Activated CD4-positive, alpha-beta T cell treated with anti-CD3 and anti-CD28 coated beads, Interleukin-2, Interleukin-4, amounts not matched to agents 100 ng/mL and 50 ng/mL, durations not matched to agents 16 hours and 8 hours (primary cell): ENCODE measurements around the gene RNASE7.

ENCODE experiments used
- DNase-seq: peaks from one replicate; pipeline ENCODE4 v3.0.0-alpha.2; 2020; ENCODE audit warnings: low spot score

Gene RNASE7

DNA sequence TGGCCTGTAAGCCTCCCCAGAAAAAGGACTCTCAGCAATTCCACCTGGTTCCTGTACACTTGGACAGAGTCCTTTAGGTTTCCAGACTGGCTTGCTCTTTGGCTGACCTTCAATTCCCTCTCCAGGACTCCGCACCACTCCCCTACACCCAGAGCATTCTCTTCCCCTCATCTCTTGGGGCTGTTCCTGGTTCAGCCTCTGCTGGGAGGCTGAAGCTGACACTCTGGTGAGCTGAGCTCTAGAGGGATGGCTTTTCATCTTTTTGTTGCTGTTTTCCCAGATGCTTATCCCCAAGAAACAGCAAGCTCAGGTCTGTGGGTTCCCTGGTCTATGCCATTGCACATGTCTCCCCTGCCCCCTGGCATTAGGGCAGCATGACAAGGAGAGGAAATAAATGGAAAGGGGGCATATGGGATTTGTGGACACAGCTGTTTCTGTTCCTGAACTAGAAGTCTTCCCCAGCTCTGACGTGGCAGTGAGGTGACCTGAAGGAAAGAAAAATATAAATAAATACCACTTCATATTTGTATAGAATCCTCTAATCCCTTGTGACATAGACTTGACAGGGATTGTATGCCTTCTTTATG is 1.3 kb downstream of the RNASE7 start:
- DNase-seq = no peak

DNA sequence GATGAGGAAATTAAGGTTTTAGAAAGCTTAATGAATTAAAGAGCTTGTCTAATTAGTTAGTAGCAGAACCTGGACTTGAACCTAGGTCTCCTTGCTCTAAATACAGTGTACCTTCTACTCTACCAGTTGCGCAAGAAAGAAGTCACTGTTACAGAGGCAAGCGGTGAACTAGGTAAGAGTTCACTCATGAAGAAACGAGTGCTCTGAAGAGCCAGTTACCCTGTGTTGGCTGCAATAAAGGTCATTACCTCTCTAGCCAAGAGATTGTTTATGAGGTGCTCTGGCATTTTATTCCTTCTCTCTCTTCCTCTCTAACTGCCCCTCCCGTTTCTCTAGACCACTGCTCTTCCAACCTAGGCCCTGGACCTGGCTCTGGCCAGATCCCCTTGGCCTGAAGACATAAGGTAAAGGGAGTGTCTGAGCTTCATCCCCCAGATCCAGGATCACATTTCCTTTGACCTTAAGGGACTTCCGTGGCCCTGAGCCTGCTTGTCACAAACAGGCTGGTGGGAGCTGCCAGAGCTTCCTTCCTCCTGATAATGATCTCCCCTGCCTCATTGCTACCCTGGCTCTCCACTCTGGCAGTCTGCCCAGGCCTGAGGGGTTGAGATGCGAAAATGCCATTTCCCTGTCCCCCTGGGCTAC is 1.9 kb downstream of the RNASE7 start:
- DNase-seq = no peak

DNA sequence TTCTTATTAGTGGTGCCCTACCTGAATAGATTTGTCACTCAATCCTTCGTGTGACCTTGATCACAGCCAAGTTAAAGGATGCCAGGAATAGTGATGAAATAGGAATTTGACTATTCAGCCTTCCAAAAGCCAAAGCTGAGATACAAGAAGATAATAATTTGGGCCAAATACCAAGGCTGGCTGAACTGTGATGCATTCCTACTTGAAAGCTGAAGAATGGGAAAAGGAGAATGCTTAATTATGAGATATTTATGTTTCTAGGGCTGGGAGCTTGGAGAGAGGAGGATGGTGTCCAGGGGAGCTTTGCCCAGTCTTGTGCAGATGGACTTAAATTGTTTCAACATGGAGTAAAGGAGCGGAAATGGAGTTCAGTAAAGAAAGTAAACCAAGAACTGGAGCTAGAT is 5.2 kb downstream of the RNASE7 start:
- DNase-seq = no peak

DNA sequence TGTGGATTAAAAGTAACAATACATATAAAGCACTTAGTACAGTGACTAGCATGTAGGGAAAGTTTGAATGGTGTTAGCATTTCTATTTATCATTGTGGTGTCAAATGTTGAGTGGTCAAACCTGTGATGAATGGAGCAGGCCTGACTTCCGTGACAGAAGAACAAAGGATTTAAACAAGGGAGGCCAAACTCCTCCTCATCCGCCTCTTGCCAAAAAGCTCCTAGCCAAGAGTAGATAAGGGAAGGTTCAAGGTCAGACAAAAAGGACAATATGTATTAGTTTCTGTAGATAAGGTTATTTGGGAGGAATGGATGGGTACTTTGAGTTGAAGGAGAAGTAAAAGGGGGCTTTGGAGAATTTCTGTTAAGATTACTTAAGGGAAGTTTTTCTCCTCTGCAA is 6.5 kb downstream of the RNASE7 start:
- no peak for DNase-seq

DNA sequence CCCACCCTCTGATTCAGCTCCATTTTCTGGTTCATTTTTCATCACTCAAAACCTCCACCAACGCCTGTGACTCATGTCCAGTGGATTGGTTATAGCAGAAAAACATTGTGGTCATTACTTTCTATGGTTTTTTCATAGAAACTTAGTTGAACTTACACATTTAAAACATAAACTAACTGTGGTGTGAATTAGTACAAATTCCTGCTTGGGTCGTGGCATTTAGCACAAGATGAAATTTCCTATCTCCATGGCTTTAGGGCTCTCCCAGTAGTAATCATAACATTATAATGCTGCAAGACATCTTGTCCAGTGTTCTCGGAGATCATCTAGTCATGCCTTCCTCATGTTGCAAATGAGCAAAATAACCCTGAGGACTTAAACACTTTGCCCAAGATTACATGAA is 7.1 kb downstream of the RNASE7 start:
- DNase-seq = no peak

DNA sequence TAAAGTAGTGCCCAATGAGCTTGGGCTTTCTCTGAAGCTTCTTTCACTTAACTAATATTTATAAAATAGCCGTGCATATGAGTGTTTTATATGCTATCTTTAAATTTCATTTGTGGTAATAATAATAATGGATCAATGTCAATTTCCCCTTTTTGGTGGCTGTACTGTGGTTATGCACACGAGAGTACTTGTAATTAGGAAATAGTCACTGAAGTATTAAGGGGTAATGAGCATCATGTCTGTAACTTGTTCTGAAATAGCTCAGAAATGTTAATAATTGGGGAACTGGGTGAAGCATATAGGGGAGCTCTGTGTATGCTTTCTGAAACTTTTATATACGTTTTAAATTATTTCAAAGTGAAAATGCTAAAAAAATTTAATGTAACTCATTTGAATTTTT is 8.4 kb downstream of the RNASE7 start:
- DNase-seq = no peak

DNA sequence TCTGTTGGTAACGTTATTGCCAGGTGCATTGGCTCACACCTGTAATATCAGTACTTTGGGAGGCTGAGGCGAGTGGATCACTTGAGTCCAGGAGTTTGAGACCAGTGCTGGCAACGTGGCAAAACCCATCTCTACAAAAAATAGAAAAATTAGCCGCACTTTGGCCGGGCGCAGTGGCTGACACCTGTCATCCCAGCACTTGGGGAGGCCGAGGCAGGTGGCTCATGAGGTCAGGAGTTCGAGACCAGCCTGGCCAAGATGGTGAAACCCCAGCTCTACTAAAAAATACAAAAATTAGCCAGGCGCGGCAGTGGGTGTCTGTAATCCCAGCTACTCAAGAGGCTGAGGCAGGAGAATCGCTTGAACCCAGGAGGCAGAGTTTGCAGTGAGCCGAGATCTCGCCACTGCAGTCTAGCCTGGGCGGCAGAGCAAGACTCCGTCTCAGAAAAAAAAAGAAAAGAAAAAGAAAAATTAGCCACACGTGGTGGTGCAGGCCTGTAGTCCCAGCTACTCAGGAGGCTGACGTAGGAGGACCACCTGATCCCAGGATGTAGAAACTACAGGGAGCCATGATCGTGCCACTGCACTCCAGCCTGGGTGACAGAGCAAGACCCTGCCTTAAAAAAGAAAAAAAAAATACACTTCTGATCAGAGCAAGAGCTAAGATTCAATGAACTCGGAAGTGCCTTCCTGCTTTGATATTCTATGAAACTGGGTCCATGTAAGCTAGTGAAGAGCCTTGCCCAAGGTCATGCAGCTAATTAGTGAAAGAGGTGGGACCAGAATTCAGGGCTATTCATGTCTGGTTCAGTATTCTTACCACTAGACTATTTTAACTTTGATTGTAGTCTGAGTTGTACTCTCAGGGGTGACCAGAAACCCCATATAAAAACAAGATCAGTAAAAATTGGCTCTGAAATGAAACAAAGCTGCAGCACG is 11.3 kb downstream of the RNASE7 start:
- DNase-seq = no peak

DNA sequence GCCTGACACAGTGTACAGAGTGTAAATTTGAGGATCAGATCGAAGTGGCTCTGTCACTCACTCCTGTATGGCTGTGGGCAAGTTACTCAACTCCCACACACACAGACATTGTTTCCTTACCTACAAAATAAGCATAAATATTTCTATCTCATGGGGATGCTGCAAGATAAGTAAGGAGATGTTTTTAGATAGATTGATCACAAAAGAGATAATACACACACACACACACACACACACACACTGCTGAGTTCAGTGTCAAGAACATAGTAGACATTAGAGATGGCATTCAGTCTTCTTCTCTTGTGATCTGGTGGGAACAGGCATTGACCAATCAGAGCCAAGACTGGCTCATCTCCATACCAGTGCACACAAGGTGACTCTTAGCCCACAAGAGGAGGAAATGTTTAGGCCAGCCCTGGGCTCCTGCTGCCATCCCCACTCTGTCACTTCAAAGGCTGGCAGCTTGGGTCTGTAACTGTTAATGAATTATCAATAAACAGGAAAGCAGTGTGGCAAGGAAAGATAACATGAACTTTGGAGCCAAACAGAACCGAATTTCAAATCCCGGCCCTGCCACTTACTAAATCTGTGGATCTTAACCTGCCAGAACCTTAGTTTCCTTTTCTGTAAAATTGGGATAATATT is 12.1 kb downstream of the RNASE7 start:
- peak; percentile 13 for DNase-seq

DNA sequence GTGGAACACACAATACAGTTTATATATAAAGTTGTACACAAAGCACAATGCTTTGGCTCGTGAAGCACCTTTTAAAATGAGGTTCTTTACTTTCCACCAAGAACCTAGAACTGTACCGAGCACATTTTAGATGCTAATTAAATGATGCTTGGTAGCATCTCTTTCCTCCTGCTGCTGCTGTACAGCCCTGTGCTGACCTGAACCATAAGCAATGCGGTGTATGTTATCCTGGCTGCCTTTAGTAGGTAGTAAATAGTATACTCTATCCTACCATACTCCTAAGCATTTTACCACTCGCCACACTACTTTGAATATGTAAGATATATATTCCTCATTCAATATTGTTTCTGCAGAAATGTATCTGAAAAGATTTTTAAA is 12.6 kb downstream of the RNASE7 start:
- DNase-seq = no peak

DNA sequence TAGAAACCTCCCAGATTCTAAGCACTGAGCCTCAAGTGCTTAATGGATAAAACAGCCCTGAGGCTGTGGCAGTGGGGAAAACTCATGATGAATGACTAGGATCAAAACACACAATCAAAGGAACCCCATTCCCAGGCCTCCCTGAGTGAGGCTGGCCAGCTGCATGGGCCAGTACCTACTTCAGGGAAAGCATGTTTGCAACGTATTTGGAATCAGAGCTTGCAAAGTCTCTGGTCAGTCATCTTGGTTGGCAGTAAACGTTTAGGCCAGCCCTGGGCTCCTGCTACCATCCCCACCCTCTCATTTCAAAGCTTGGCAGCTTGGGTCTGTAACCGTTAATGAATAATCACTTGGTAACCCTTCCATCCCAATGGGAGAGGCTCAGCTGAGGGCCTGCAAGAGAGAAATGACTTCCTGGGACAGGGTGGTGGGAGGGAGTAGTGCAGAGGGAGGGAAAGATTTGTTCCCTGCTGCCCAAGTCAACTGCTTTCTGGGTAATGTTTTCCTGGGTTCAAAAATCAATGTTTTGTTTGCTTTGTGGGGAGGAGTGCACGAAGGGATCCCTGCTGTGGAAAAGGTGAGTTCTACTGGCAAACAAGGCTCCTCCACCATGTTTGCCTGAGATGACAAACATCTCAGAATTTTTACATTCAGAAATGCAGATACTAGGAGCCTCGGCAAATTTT is 13.4 kb downstream of the RNASE7 start:
- no peak for DNase-seq

DNA sequence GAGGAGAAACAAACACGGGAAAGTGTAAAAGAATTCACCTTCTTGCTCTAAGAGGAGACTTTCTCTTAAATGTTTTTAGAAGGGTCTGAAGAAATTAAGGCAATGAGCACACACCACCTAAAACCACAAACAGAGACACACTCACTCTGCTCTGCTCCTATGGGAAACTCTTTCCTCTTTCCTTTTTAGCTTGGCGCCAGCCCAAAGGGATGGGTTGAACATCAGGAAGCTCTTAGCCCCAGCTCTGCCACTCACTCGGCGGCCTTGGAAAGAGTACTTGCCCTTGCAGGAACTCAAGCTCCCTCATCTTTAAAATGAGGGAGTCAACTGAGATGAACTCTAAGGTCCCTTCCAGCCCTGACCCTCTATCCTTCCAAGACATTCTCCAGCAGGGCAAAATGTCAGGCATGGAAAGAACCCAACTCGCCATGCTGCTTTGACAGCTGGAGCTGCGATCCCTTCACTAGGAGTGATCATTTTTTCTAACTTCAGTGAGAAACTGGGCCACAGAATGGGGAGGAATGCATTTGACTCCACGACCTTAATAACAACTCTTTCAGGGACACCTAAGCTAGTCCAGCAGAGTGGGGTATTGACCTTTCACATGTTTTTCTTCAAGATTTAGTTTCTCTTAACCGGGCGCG is 14.5 kb downstream of the RNASE7 start:
- DNase-seq = no peak

DNA sequence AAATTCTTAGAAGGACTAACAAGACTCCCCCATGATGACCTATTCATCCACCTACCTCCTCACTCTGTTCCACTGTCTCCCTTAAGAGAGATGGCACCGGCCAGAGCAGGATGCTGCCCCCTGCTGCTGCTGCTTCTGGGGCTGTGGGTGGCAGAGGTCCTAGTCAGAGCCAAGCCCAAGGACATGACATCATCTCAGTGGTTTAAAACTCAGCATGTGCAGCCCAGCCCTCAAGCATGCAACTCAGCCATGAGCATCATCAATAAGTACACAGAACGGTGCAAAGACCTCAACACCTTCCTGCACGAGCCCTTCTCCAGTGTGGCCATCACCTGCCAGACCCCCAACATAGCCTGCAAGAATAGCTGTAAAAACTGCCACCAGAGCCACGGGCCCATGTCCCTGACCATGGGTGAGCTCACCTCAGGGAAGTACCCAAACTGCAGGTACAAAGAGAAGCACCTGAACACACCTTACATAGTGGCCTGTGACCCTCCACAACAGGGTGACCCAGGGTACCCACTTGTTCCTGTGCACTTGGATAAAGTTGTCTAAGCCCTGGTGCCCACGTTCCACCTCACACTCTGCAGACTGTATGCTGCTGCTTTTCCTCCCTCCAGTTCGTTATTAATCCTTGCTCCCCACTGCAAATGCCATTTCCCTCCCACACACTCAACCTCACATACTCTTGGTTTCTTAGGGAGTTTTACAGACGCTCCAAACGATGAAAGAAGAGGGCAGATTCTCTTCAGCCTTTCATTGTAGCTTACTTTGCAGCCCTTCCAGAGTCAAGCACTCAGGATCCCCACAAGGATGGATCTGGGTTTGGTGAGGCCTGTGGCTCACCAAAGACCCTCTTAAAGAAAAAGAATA is 15.9 kb downstream of the RNASE7 start, which contains the start of gene RNASE8:
Gene RNASE8, plus strand, starts transcription at position 20 of the 873 bp plus-strand sequence. Its CDS starts 71 bp downstream, at position 91.
- DNase-seq = peak; percentile 13

DNA sequence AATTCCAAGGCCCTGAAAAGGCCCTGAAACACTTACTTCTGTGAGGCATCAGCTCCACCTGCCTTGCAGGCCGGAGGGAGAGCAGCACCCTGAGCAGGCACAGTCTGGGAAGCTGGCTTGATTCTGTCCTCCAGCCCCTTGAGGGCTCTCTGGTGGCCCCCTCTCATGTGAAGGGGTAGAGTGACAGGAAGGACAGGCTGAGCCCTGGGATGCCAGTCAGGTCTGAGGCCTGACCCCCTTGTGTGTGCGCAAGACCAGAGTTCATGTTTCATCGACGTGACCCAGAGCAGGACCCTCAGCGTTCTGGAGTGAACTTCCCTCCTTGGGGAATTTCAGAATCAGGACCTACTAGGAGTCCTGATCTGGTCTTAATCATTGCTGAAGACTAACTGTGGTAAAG is 16.7 kb downstream of the RNASE7 start:
- DNase-seq = no peak

DNA sequence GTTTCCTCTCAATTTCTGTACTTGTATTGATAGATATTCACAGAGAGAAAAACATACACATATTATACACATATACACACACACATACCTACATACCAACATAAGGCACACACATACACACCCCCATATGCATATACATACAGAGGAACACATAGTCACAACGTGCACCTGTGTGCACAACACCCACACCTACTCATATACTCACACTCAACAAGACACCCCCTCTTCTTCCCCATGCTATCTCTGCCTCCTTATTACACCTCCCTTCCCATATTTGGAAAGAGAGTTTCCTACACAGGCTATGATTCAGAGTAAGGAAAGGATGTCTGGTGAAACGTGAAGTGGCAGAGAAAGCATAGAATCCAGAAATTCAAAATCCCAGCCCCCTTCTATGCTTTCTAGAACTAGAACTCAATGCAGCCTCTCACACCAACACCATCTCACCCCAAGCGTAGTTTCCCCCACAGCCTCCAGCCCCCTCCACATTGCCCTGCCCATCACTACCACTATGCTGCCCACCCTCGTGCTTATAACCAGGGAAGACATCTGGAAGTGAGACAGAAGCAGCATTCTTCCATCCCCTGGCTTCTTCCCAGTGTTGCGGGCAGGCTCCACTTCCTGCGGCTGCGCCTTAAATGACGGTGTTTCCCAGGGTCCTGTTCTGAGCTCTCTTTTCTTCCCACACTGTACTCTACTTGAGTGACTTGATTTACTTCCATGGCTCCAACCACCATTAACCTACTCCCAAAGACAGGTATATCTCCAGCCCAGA is 17.9 kb downstream of the RNASE7 start:
- no peak for DNase-seq

DNA sequence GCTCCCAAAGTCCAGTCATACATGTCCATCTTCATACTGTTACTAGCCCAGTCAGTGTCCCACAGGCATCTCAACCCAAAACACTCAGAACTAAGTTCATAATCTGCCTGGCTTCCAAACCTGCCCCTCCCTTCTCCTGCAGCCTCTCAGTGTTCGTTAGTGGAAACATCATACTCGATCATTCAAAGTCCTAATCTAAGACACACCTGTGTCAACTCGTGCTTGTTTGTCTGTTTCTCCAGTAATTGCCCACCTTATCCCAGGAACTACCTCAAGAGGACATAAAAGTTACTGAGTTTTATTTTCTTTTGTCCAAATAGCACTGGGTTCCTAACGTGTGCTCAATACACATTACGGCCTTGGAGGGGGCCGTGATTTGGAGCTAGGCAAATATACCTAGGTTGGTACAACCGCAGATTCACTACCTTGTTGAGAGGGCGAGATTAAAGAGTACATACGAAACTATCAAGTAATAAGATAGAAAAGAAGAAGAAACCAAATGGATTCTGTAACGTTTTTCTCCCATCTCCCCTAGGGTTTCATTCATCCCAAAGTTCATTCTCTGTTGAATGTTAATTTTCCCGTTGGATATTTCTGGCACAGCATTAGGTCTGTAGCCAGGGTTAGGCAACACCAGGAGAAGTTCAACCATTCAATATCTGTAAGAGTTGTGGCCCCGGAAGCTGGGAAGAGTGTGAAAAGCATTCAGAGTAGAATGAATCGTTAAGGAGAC is 18.6 kb downstream of the RNASE7 start:
- DNase-seq = no peak

DNA sequence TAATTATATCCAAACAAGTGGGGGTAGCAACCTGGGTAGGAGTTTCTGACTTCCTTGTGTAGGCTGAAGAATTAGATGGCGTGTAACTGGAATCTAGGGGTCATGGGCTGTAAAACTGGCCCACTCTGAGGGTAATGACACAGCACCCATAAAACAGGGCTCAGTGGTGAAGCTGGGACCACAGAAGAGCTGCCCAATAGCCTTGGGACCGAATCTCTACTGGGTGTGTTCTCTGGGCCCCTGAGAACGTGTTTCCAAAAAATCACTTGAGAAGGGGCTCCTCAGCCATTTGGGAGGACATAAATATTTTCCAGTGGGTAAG is 19.1 kb downstream of the RNASE7 start:
- DNase-seq = no peak

DNA sequence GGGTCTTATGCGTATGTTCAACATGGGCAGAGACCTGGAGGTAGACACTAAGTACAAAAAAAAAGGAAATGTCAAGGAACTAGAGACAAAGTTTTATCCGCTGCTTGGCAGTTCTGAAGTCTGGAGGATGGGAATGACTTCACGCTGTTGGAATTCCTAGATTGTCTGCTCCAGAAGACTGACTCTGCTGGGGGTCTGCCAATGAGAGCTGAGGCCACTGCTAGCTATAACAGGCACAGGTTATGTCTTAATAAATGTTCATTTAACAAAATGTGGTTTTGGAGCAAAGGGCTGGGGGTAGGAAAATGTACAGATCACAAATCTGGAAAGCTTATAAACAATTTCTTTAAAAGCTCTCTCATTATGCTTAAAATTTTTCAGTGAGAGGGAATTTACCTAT is 21.3 kb downstream of the RNASE7 start:
- no peak for DNase-seq

DNA sequence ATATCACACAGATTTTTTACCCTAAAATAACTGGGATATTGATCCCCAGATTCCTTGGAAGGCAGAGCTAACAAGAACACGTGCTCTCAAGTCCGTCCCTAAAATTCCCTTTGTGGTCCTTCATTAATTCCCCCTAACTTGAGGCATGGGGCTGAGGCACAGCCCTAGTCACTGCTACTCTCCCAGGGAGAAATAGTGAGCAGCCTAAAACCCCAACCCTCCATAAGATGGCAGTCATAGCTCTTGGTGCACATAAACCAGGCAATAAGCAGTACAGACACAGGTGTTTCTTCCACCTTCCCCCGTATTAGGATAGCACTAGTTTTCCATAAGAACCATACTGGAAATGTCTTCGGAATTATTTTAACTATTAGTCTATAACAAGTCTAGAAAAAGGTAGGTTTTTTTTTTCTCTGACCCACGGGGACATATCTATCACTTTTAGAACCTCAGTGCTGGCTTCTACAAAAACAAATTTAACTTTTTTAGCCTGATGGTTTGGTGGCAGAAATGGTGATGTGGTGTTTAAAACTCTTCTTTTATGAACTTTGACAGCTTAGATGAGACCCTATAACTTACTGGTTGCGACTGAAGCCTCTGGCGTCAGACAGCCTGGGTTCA is 24.8 kb downstream of the RNASE7 start:
- DNase-seq = no peak
